K562 (cell line): Measurements from ENCODE around the gene STPG2. TPM values are rescaled to one million over a fixed set of nuclear protein-coding genes. Genes with fewer than 3 reads are reported as not detected.

ENCODE experiments used
- ATAC-seq: fragments of 200-7000 bp; cut with Tn5 transposase; 3 replicates; pipeline ENCODE4 v1.9.1; 2020; ENCODE audit warnings: moderate library complexity
- BruUV-seq: library from RNA; stranded (reverse); fragments of 400-500 nt; replicated peaks from 2 replicates; lab custom pipeline; 2021; lab: Mats Ljungman, UMichigan
- CTCF ChIA-PET: fragments of 300-600 bp; formaldehyde crosslinking; extraction: SDS; loops from one replicate; lab custom pipeline; 2021; ENCODE audit warnings: low intra/inter-chr PET ratio; lab: Yijun Ruan, JAX
- POLR2A ChIA-PET: fragments of 300-600, 350-650 bp; sonication (Branson Sonifier 250); formaldehyde crosslinking; extraction: SDS; loops from one replicate; lab custom pipeline; 2021; ENCODE audit warnings: antibody characterized with exemption, inconsistent platforms; lab: Yijun Ruan, JAX
- DNase-seq, 4 experiments: peaks; one replicate each; pipeline versions ENCODE4 v3.0.0 to v3.0.0-alpha.2; 2011 to 2018; ENCODE audit warnings: low spot score in 3 of 4, mixed read lengths in 3 of 4; ENCODE audit errors: extremely low read depth in 1 of 4
- FAIRE-seq: peaks from 2 replicates; lab custom pipeline; 2011; peaks lifted over from hg19 to GRCh38; lab: Jason Lieb, UNC
- H2AFZ ChIP-seq: 2 replicates; pipeline ENCODE4 v1.6.0; 2011; ENCODE audit warnings: low read depth, low read length, control low read depth, inconsistent platforms
- H3K27ac ChIP-seq: fragments of 200-600 bp; 3 replicates; pipeline ENCODE4 v1.8.0; 2011; ENCODE audit warnings: low read depth, mild to moderate bottlenecking, control low read depth, inconsistent platforms, low read length, moderate library complexity, mixed read lengths; ENCODE audit errors: extremely low read depth
- H3K27me3 ChIP-seq, 2 experiments: fragments of 300-600 bp in 1 of 2; 2 replicates in 1 of 2; 3 replicates in 1 of 2; pipeline versions ENCODE4 v1.6.0 to v1.8.0; 2011; ENCODE audit warnings: inconsistent platforms in 2 of 2, low read length in 2 of 2, mild to moderate bottlenecking in 1 of 2, mixed read lengths in 1 of 2, moderate library complexity in 1 of 2; ENCODE audit not compliant: control insufficient read depth in 2 of 2, insufficient read depth in 2 of 2
- H3K36me3 ChIP-seq: fragments of 300-600 bp; 3 replicates; pipeline ENCODE4 v1.8.0; 2011; ENCODE audit warnings: mild to moderate bottlenecking, low read length, inconsistent platforms; ENCODE audit not compliant: control insufficient read depth, insufficient read depth
- H3K4me1 ChIP-seq, 2 experiments: fragments of 200-600 bp in 1 of 2; replicated peaks in 1 of 2; 2 replicates in 1 of 2; 3 replicates in 1 of 2; pipeline versions ENCODE4 v1.5.1 to v1.8.0; 2011; ENCODE audit warnings: inconsistent platforms in 2 of 2, low read length in 2 of 2, mild to moderate bottlenecking in 1 of 2, mixed read lengths in 1 of 2, moderate library complexity in 1 of 2; ENCODE audit not compliant: control insufficient read depth in 2 of 2, insufficient read depth in 2 of 2
- H3K4me2 ChIP-seq: 2 replicates; pipeline ENCODE4 v1.6.1; 2011; ENCODE audit warnings: low read length, control low read depth, inconsistent platforms, mixed read lengths; ENCODE audit not compliant: insufficient read depth
- H3K4me3 ChIP-seq: fragments of 200-600 bp; sonication (generic), shearing (Covaris generic); 2 replicates; pipeline ENCODE4 v1.5.1; 2016; ENCODE audit warnings: control low read depth, inconsistent platforms
- H3K79me2 ChIP-seq: fragments of 200-600 bp; 3 replicates; pipeline ENCODE4 v1.8.0; 2011; ENCODE audit warnings: low read length, inconsistent platforms; ENCODE audit not compliant: control insufficient read depth, insufficient read depth
- H3K9ac ChIP-seq, 2 experiments: 2 replicates each; pipeline versions ENCODE4 v1.6.0 to v1.6.1; 2011; ENCODE audit warnings: low read depth in 2 of 2, low read length in 2 of 2, control low read depth in 1 of 2, inconsistent platforms in 1 of 2, mild to moderate bottlenecking in 1 of 2, mixed read lengths in 1 of 2; ENCODE audit not compliant: insufficient read depth in 1 of 2
- H3K9me1 ChIP-seq: one replicate; pipeline ENCODE4 v1.6.0; 2011; ENCODE audit warnings: inconsistent platforms, mild to moderate bottlenecking, low read length, moderate library complexity; ENCODE audit not compliant: control insufficient read depth, insufficient read depth
- H3K9me3 ChIP-seq: replicated peaks from 2 replicates; pipeline ENCODE4 v1.5.1; 2011; ENCODE audit warnings: low read depth, low read length, inconsistent platforms; ENCODE audit not compliant: control insufficient read depth, insufficient read depth
- H4K20me1 ChIP-seq: replicated peaks from 2 replicates; pipeline ENCODE4 v1.6.1; 2011; ENCODE audit warnings: low read length, inconsistent platforms, mixed read lengths; ENCODE audit not compliant: control insufficient read depth, insufficient read depth
- MCM2 ChIP-seq: fragments of 450-650 bp; IDR thresholded peaks from 2 replicates; pipeline ENCODE4 v1.6.1; 2017; ENCODE audit warnings: low read depth, mild to moderate bottlenecking
- SIN3A ChIP-seq, 2 experiments: fragments of 150-350 bp in 1 of 2; IDR thresholded peaks; 2 replicates each; pipeline ENCODE4 v1.6.1; 2011 to 2016; ENCODE audit warnings: borderline replicate concordance in 2 of 2, low read depth in 2 of 2, low read length in 2 of 2, mild to moderate bottlenecking in 2 of 2, moderate library complexity in 2 of 2; ENCODE audit not compliant: control insufficient read depth in 1 of 2
- ZNF407 ChIP-seq: fragments of 450-650 bp; IDR thresholded peaks from 2 replicates; pipeline ENCODE4 v1.6.1; 2016; ENCODE audit warnings: low read depth
- WGBS: fragments of 100-300 bp; shearing (Covaris generic); methylation state at CpG from one replicate; pipeline ENCODE4 v1.1.6; 2016; ENCODE audit warnings: low coverage, mixed read lengths; ENCODE audit not compliant: insufficient coverage; ENCODE audit errors: missing lambda C conversion rate; 5-methylcytosine and 5-hydroxymethylcytosine counted together
- in situ Hi-C: fragments of 300-500 bp; cut with MboI; formaldehyde crosslinking; loops from 4 replicates; pipeline ENCODE4 v1.15.0; 2018; ENCODE audit warnings: inconsistent platforms, mixed read lengths
- intact Hi-C: fragments of 100-400 bp; cut with micrococcal nuclease; formaldehyde crosslinking; loops from 2 replicates; pipeline ENCODE4 v1.14.2; 2022
- polyA plus RNA-seq, 8 experiments: library from polyadenylated mRNA; depleted of rRNA in 4 of 8; stranded (reverse) in 5 of 8; unstranded in 3 of 8; fragments of >200 nt; fragmentation: Nextera tagmentation in 2 of 8; fragmentation: Illumina TruSeq in 1 of 8; extraction: Ambion mirVana in 2 of 8; extraction: Trizol in 1 of 8; gene quantifications; 2 replicates each; pipeline versions ENCODE4 v1.2.1 to v1.2.3, GENCODE V29; 2011 to 2014; ENCODE audit warnings: inconsistent platforms in 1 of 8, missing spikeins in 1 of 8
- total RNA-seq, 7 experiments: library from RNA; depleted of rRNA in 6 of 7; stranded (reverse); fragments of >200 nt in 6 of 7; fragmentation: Illumina TruSeq in 2 of 7; extraction: Trizol in 2 of 7; gene quantifications; 2 replicates each; pipeline versions ENCODE4 v1.2.1 to v1.2.3, GENCODE V29; 2011 to 2021; ENCODE audit warnings: low replicate concordance in 1 of 7

Gene STPG2
- total and polyA plus RNA-seq, 9 of the 15 experiments (the other 6 are each of a cell fraction or from before 2014, with no cell fraction given): not detected

- Histone ChIP-seq H3K79me2 (no peaks in the 10 kb centered on the region), H3K4me2 (no peak overlapping the region), H2AFZ (no peak overlapping the region), H3K4me1 (no peaks in the 10 kb centered on the region), H3K9me3 (no peaks in the 10 kb centered on the region), H3K4me3 (no peak overlapping the region), H3K27ac (no peak overlapping the region), H3K27me3 (no peaks in the 10 kb centered on the region; a peak in 1 of 5 replicates), H3K9me1 (no peaks in the 10 kb centered on the region), H4K20me1 (no peaks in the 10 kb centered on the region), H3K36me3 (no peaks in the 10 kb centered on the region), H3K9ac (no peak overlapping the region)
- ChIA-PET POLR2A (no interaction called here), CTCF (no interaction called here)
- in situ Hi-C loops: no loop called here
- DNase-seq (no peak), ATAC-seq (no peak), FAIRE-seq (no peak)
- intact Hi-C loops: no loop called here
- no peak for TF ChIP-seq MCM2
- no peak for TF ChIP-seq SIN3A (IDR thresholded peaks at IDR 0.05; ENCODE audit: borderline replicate concordance in 2 of 2, control insufficient read depth in 1 of 2, low read depth in 2 of 2, low read length in 2 of 2)
- no peak for TF ChIP-seq ZNF407
- 0% methylated on average over 2 of the region's 2 CpGs for WGBS
- BruUV-seq: no TSS peak
Observed at GRCh38 chr4:98176531-98176930, 33.3 kb upstream of the STPG2 start.
